PC-9 (cell line): ENCODE measurements around the gene NECTIN3. TPM values are rescaled to one million over a fixed set of nuclear protein-coding genes. Genes with fewer than 3 reads are reported as not detected.

Source experiments
- BruUV-seq: library from RNA; stranded (reverse); fragments of 400-500 nt; replicated peaks from 2 replicates; lab custom pipeline; 2021; lab: Mats Ljungman, UMichigan
- CTCF ChIA-PET: fragments of 300-600 bp; sonication (Branson Sonifier 250); formaldehyde crosslinking; loops from one replicate; lab custom pipeline; 2022; ENCODE audit warnings: antibody characterized with exemption; lab: Charles Lee
- POLR2A ChIA-PET: fragments of 300-600 bp; sonication (Branson Sonifier 250); formaldehyde crosslinking; loops from one replicate; lab custom pipeline; 2022; ENCODE audit warnings: antibody characterized with exemption; ENCODE audit not compliant: unreplicated experiment; lab: Charles Lee
- DNase-seq, 2 experiments: peaks; one replicate each; pipeline versions ENCODE4 v3.0.0 to v3.0.0-alpha.2; 2015 to 2022; ENCODE audit warnings: mixed read lengths in 1 of 2
- H2AFZ ChIP-seq: fragments of 200-600 bp; sonication (generic); 2 replicates; pipeline ENCODE4 v1.8.1; 2017; ENCODE audit warnings: antibody characterized with exemption
- H3F3A ChIP-seq: fragments of 200-600 bp; sonication (generic); 2 replicates; pipeline ENCODE4 v1.8.1; 2017; ENCODE audit warnings: antibody characterized with exemption, mild to moderate bottlenecking, low read depth; ENCODE audit not compliant: insufficient read depth
- H3K27ac ChIP-seq: fragments of 200-600 bp; sonication (generic); 2 replicates; pipeline ENCODE4 v1.6.1; 2016; ENCODE audit warnings: mixed run types
- H3K27me3 ChIP-seq: fragments of 200-600 bp; sonication (generic); 2 replicates; pipeline ENCODE4 v1.6.1; 2016; ENCODE audit warnings: low read depth, mixed run types; ENCODE audit not compliant: insufficient read depth
- H3K36me3 ChIP-seq: fragments of 200-600 bp; sonication (generic); 2 replicates; pipeline ENCODE4 v1.6.1; 2016; ENCODE audit warnings: low read depth, mixed run types
- H3K4me1 ChIP-seq: fragments of 200-600 bp; sonication (generic); replicated peaks from 2 replicates; pipeline ENCODE4 v1.6.1; 2016; ENCODE audit warnings: mixed run types; ENCODE audit not compliant: insufficient read depth
- H3K4me2 ChIP-seq: fragments of 200-600 bp; sonication (generic); 2 replicates; pipeline ENCODE4 v1.6.1; 2017; ENCODE audit warnings: mixed run types
- H3K4me3 ChIP-seq: fragments of 200-600 bp; sonication (generic); 2 replicates; pipeline ENCODE4 v1.6.1; 2016; ENCODE audit warnings: mixed run types
- H3K79me2 ChIP-seq: fragments of 200-600 bp; sonication (generic); 2 replicates; pipeline ENCODE4 v1.6.1; 2017; ENCODE audit warnings: low read depth, mixed run types
- H3K9me2 ChIP-seq: fragments of 200-600 bp; sonication (generic); 2 replicates; pipeline ENCODE4 v1.8.1; 2017; ENCODE audit warnings: mild to moderate bottlenecking; ENCODE audit not compliant: insufficient read depth
- H3K9me3 ChIP-seq: fragments of 200-600 bp; sonication (generic); 2 replicates; pipeline ENCODE4 v1.8.1; 2016; ENCODE audit warnings: low read depth; ENCODE audit not compliant: insufficient read depth
- H4K20me1 ChIP-seq: fragments of 200-600 bp; sonication (generic); 2 replicates; pipeline ENCODE4 v1.8.1; 2017; ENCODE audit not compliant: insufficient read depth
- CTCF ChIP-seq: fragments of 200-600 bp; sonication (generic); conservative IDR thresholded peaks from 2 replicates; pipeline ENCODE4 v1.6.1; 2017; ENCODE audit warnings: mixed run types, antibody characterized with exemption, mild to moderate bottlenecking, moderate library complexity
- EZH2 ChIP-seq: fragments of 200-600 bp; sonication (generic); IDR thresholded peaks from 2 replicates; pipeline ENCODE4 v1.8.0; 2017; ENCODE audit warnings: antibody characterized with exemption, low read depth
- intact Hi-C: fragments of 100-400 bp; cut with micrococcal nuclease; formaldehyde crosslinking; loops from one replicate; pipeline ENCODE4 v1.10.0; 2022; ENCODE audit not compliant: unreplicated experiment
- total RNA-seq: library from RNA; stranded (reverse); gene quantifications from 2 replicates; pipeline ENCODE4 v1.2.3, GENCODE V29; 2021

The NECTIN3 gene
- total RNA-seq, 1 experiment from 2014 or later, result 11.9 TPM

DNA sequence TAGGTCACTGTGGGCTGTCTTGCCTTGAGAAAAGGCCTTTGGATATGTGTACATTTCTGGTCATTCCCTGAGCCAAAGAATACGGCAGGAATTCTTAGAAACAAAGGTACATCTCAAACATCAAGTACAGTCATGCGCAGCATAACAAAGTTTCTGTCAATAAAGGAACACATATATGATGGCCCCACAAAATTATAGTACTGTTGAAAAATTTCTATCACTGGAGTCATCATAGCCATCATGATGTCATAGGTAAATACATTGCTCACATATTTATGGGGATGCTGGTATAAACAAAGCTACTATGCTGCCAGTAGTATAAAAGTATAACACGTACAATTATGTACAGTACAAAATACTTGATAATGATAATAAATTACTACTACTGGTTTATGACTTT lies 38.9 kb upstream of the NECTIN3 start:
- no peak for TF ChIP-seq EZH2
- no peak for TF ChIP-seq CTCF
- Histone ChIP-seq H3K4me3 (no peak overlapping the region), H3K4me1 (no peaks in the 10 kb centered on the region), H3K9me2 (no peaks in the 10 kb centered on the region), H4K20me1 (no peaks in the 10 kb centered on the region), H3K36me3 (no peaks in the 10 kb centered on the region), H3K27me3 (no peaks in the 10 kb centered on the region), H3K4me2 (no peak overlapping the region), H3K27ac (no peak overlapping the region), H3F3A (no peaks in the 10 kb centered on the region), H3K9me3 (no peaks in the 10 kb centered on the region), H3K79me2 (no peaks in the 10 kb centered on the region), H2AFZ (no peak overlapping the region)
- POLR2A ChIA-PET, result no interaction called here
- no peak for DNase-seq
- intact Hi-C loops, result no loop called here
- no TSS peak for BruUV-seq
- CTCF ChIA-PET, result no interaction called here

DNA sequence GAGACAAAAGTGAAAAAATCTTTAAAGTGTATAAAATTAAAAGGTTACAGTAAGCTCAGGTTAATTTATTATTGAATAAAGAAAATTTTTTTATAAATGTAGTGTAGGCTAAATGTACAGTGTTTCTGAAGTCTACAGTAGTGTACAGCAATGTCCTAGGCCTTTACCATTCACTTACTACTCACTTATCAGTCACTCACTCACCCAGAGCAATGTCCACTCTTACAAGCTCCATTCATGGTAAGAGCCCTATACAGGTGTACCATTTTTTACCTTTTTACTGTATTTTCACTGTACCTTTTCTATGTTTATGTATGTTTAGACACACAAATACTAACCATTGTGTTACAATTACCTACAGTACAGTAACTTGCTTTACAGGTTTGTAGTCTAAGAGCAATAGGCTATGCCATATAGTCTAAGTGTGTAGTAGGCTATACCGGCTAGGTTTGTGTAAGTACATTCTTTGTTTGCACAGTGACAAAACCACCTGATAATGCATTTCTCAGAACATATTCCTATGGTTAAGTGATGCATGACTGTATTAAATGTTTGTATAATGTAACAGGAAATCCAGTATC lies 38.1 kb upstream of the NECTIN3 start:
- no peaks in the 10 kb centered on the region for H3K9me3 ChIP-seq
- no peaks in the 10 kb centered on the region for H3K36me3 ChIP-seq
- ChIA-PET CTCF (no interaction called here), POLR2A (interaction anchor here (0.7 kb wide), 1 partner anchor 530 kb away, joined by 7 read pairs; no protein-coding TSS in a partner anchor)
- no peaks in the 10 kb centered on the region for H3F3A ChIP-seq
- H2AFZ ChIP-seq, result no peak overlapping the region
- TF ChIP-seq EZH2 (no peak), CTCF (no peak)
- intact Hi-C loops, result no loop called here
- H4K20me1 ChIP-seq, result no peaks in the 10 kb centered on the region
- H3K79me2 ChIP-seq, result no peaks in the 10 kb centered on the region
- BruUV-seq, result no TSS peak
- H3K9me2 ChIP-seq, result no peaks in the 10 kb centered on the region
- no peaks in the 10 kb centered on the region for H3K4me1 ChIP-seq
- no peak overlapping the region for H3K4me3 ChIP-seq
- no peak overlapping the region for H3K27ac ChIP-seq
- no peak overlapping the region for H3K4me2 ChIP-seq
- H3K27me3 ChIP-seq, result no peaks in the 10 kb centered on the region
- peak in 1 of 2 experiments; percentile 48 for DNase-seq

GRCh38 chr3:111035316-111035715 lies 36.3 kb upstream of the NECTIN3 start:
- Histone ChIP-seq H3K9me2 (no peaks in the 10 kb centered on the region), H3K4me1 (no peaks in the 10 kb centered on the region), H3K27me3 (no peaks in the 10 kb centered on the region), H3K4me2 (no peak overlapping the region), H3K36me3 (no peaks in the 10 kb centered on the region), H3F3A (no peaks in the 10 kb centered on the region), H2AFZ (no peak overlapping the region), H3K79me2 (no peaks in the 10 kb centered on the region), H3K27ac (no peak overlapping the region), H3K4me3 (no peak overlapping the region), H3K9me3 (no peaks in the 10 kb centered on the region), H4K20me1 (no peaks in the 10 kb centered on the region)
- TF ChIP-seq CTCF, result no peak
- TF ChIP-seq EZH2, result no peak
- ChIA-PET POLR2A (no interaction called here), CTCF (no interaction called here)
- BruUV-seq, result no TSS peak
- intact Hi-C loops, result no loop called here
- no peak for DNase-seq
